HCT116 (cell line): Measurements from ENCODE around the gene ERBB4. TPM values are rescaled to one million over a fixed set of nuclear protein-coding genes. Genes with fewer than 3 reads are reported as not detected.

ENCODE experiments used
- ATAC-seq: fragments of 200-7000 bp; cut with Tn5 transposase; 2 replicates; pipeline ENCODE4 v1.9.1; 2020; ENCODE audit warnings: mild to moderate bottlenecking, moderate library complexity
- BruUV-seq: library from RNA; stranded (reverse); fragments of 400-500 nt; replicated peaks from 2 replicates; lab custom pipeline; 2021; lab: Mats Ljungman, UMichigan
- CTCF ChIA-PET: fragments of 300-600 bp; sonication (Branson Sonifier 250); formaldehyde crosslinking; loops from one replicate; lab custom pipeline; 2021; ENCODE audit warnings: antibody characterized with exemption; lab: Charles Lee
- POLR2A ChIA-PET: fragments of 300-600, 350-600 bp; sonication (Branson Sonifier 250); formaldehyde crosslinking; loops from one replicate; lab custom pipeline; 2021; ENCODE audit warnings: antibody characterized with exemption; lab: Charles Lee
- RAD21 ChIA-PET, 2 experiments: fragments of 300-600 bp; sonication (Branson Sonifier 250); formaldehyde crosslinking; loops; one replicate each; lab custom pipeline; 2023; ENCODE audit warnings: low total read pairs in 2 of 2; ENCODE audit not compliant: uncharacterized antibody in 2 of 2, unreplicated experiment in 2 of 2, low non-redundant PET in 1 of 2; lab: Charles Lee
- DNase-seq: peaks from one replicate; pipeline ENCODE4 v3.0.0-alpha.2; 2010; ENCODE audit warnings: low read depth, low spot score
- H2AFZ ChIP-seq: fragments of 200-600 bp; shearing (Covaris generic), sonication (generic); 2 replicates; pipeline ENCODE4 v1.6.1; 2017; ENCODE audit warnings: low read depth, mixed run types, mixed read lengths, antibody characterized with exemption, low read length; ENCODE audit not compliant: poor library complexity, severe bottlenecking
- H3K27ac ChIP-seq: 2 replicates; pipeline ENCODE4 v1.5.1; 2012; ENCODE audit warnings: low read depth, low read length
- H3K27me3 ChIP-seq: fragments of 200-600 bp; sonication (generic); 2 replicates; pipeline ENCODE4 v1.6.1; 2016; ENCODE audit warnings: mixed run types, low read length, mixed read lengths; ENCODE audit not compliant: insufficient read depth
- H3K36me3 ChIP-seq, 2 experiments: fragments of 200-500 bp in 1 of 2; fragments of 200-600 bp in 1 of 2; sonication (Bioruptor generic) in 1 of 2; sonication (generic) in 1 of 2; 2 replicates each; pipeline versions ENCODE4 v1.5.1 to v1.6.1; 2014 to 2016; ENCODE audit warnings: low read length in 2 of 2, inconsistent platforms in 1 of 2, mixed read lengths in 1 of 2, mixed run types in 1 of 2; ENCODE audit not compliant: insufficient read depth in 2 of 2, control insufficient read depth in 1 of 2
- H3K4me1 ChIP-seq, 2 experiments: fragments of 200-600 bp in 1 of 2; sonication (generic) in 1 of 2; 2 replicates each; pipeline versions ENCODE4 v1.5.1 to v1.6.1; 2012 to 2017; ENCODE audit warnings: low read length in 2 of 2, inconsistent platforms in 1 of 2, mild to moderate bottlenecking in 1 of 2, mixed read lengths in 1 of 2, mixed run types in 1 of 2, moderate library complexity in 1 of 2; ENCODE audit not compliant: insufficient read depth in 2 of 2, control insufficient read depth in 1 of 2
- H3K4me2 ChIP-seq: fragments of 200-600 bp; sonication (generic); 2 replicates; pipeline ENCODE4 v1.6.1; 2017; ENCODE audit warnings: mixed run types, low read length, mixed read lengths
- H3K4me3 ChIP-seq, 2 experiments: fragments of 200-600 bp in 1 of 2; sonication (generic) in 1 of 2; replicated peaks in 1 of 2; 2 replicates each; pipeline ENCODE4 v1.5.1; 2011 to 2016; ENCODE audit warnings: low read length in 2 of 2, control low read depth in 1 of 2, low read depth in 1 of 2, mild to moderate bottlenecking in 1 of 2, mixed read lengths in 1 of 2, mixed run types in 1 of 2
- H3K79me2 ChIP-seq: fragments of 200-600 bp; sonication (generic); 2 replicates; pipeline ENCODE4 v1.6.1; 2017; ENCODE audit warnings: mild to moderate bottlenecking, mixed run types, low read length, moderate library complexity, mixed read lengths; ENCODE audit not compliant: insufficient read depth
- H3K9ac ChIP-seq: fragments of 200-600 bp; sonication (generic); 2 replicates; pipeline ENCODE4 v1.6.1; 2016; ENCODE audit warnings: low read length, mixed read lengths
- H3K9me2 ChIP-seq: fragments of 200-600 bp; sonication (generic), shearing (Covaris generic); 2 replicates; pipeline ENCODE4 v1.6.1; 2017; ENCODE audit warnings: mixed run types, mild to moderate bottlenecking, moderate library complexity; ENCODE audit not compliant: insufficient read depth
- H3K9me3 ChIP-seq, 2 experiments: fragments of 200-500 bp in 1 of 2; fragments of 200-600 bp in 1 of 2; sonication (Bioruptor generic) in 1 of 2; sonication (generic) in 1 of 2; 2 replicates each; pipeline ENCODE4 v1.6.1; 2014 to 2017; ENCODE audit warnings: low read length in 2 of 2, mixed read lengths in 2 of 2, inconsistent platforms in 1 of 2, low read depth in 1 of 2, mild to moderate bottlenecking in 1 of 2, mixed run types in 1 of 2, moderate library complexity in 1 of 2; ENCODE audit not compliant: control insufficient read depth in 1 of 2, insufficient read depth in 1 of 2
- H4K20me1 ChIP-seq: fragments of 200-600 bp; sonication (generic), shearing (Covaris generic); 2 replicates; pipeline ENCODE4 v1.6.1; 2017; ENCODE audit warnings: mixed run types, mild to moderate bottlenecking, moderate library complexity; ENCODE audit not compliant: insufficient read depth
- CBX3 ChIP-seq: IDR thresholded peaks from 2 replicates; pipeline ENCODE4 v1.6.1; 2012; ENCODE audit warnings: low read depth
- CEBPB ChIP-seq: IDR thresholded peaks from 2 replicates; pipeline ENCODE4 v1.6.1; 2012; ENCODE audit warnings: low read depth
- EGR1 ChIP-seq: IDR thresholded peaks from 2 replicates; pipeline ENCODE4 v1.6.1; 2012; ENCODE audit warnings: low read depth
- ELF1 ChIP-seq: IDR thresholded peaks from 2 replicates; pipeline ENCODE4 v1.6.1; 2012; ENCODE audit warnings: low read depth, borderline replicate concordance
- FOSL1 ChIP-seq: IDR thresholded peaks from 2 replicates; pipeline ENCODE4 v1.6.1; 2012; ENCODE audit warnings: low read depth
- JUND ChIP-seq: IDR thresholded peaks from 2 replicates; pipeline ENCODE4 v1.6.1; 2012
- MAX ChIP-seq: IDR thresholded peaks from 2 replicates; pipeline ENCODE4 v1.6.1; 2012
- POLR2A ChIP-seq: IDR thresholded peaks from 2 replicates; pipeline ENCODE4 v1.7.0; 2011; ENCODE audit warnings: borderline replicate concordance; ENCODE audit not compliant: insufficient read depth, insufficient read length; ENCODE audit errors: extremely low read depth
- RAD21 ChIP-seq: IDR thresholded peaks from 2 replicates; pipeline ENCODE4 v1.6.1; 2012; ENCODE audit warnings: low read depth, mild to moderate bottlenecking
- SIN3A ChIP-seq: IDR thresholded peaks from 2 replicates; pipeline ENCODE4 v1.6.1; 2012; ENCODE audit warnings: low read depth
- SP1 ChIP-seq: IDR thresholded peaks from 2 replicates; pipeline ENCODE4 v1.6.1; 2012; ENCODE audit warnings: low read depth
- SRF ChIP-seq: IDR thresholded peaks from 2 replicates; pipeline ENCODE4 v1.6.1; 2012; ENCODE audit warnings: low read depth
- ZFX ChIP-seq: fragments of 450-650 bp; IDR thresholded peaks from 2 replicates; pipeline ENCODE4 v1.6.1; 2017
- ZNF274 ChIP-seq: fragments of 200-500 bp; sonication (Bioruptor generic); IDR thresholded peaks from 2 replicates; pipeline ENCODE4 v1.6.1; 2014; ENCODE audit warnings: mild to moderate bottlenecking, low read depth, low read length, inconsistent platforms
- intact Hi-C: fragments of 100-400 bp; cut with micrococcal nuclease; formaldehyde crosslinking; loops from 2 replicates; pipeline ENCODE4 v1.10.0; 2022
- total RNA-seq: library from RNA; stranded (reverse); gene quantifications from one replicate; pipeline ENCODE4 v1.2.1, GENCODE V29; 2021; ENCODE audit not compliant: unreplicated experiment
- TF ChIP-seq, protein P1 (sequence below): IDR thresholded peaks from 2 replicates; pipeline ENCODE4 v1.6.1; 2012
- TF ChIP-seq, protein P2 (sequence below): IDR thresholded peaks from 2 replicates; pipeline ENCODE4 v1.6.1; 2011; ENCODE audit warnings: mild to moderate bottlenecking, low read length, moderate library complexity; ENCODE audit not compliant: insufficient replicate concordance; ENCODE audit errors: extremely low read depth
- TF ChIP-seq, protein P3 (sequence below), 3 experiments: fragments of 200-600 bp in 1 of 3; sonication (generic) in 1 of 3; IDR thresholded peaks in 2 of 3; conservative IDR thresholded peaks in 1 of 3; 2 replicates each; pipeline ENCODE4 v1.5.1; 2012 to 2017; ENCODE audit warnings: low read depth in 2 of 3, low read length in 2 of 3, antibody characterized with exemption in 1 of 3, borderline replicate concordance in 1 of 3, control low read depth in 1 of 3, mild to moderate bottlenecking in 1 of 3, mixed read lengths in 1 of 3, mixed run types in 1 of 3, moderate library complexity in 1 of 3; ENCODE audit not compliant: insufficient read depth in 1 of 3

Gene ERBB4
- total RNA-seq, 1 experiment from 2014 or later = 0.10 TPM

DNA sequence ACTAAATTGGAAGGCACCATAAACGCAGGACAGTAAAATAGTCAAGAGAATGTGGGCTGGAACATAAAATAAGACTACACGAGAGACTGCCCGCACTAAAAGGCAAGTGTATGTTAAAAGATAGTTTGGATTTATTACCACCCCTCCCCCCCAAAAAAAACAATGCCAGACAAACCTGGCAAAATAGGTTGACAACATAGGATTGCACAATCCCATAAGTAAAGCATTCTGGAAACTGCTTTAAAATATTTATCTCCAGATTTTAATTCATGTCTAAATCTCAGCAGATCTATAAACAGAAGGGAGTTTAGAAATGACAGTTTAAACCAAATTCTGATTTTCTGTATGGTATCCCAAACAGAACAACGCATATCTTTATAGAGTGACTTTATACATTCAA lies 455.1 kb downstream of the ERBB4 start:
- ChIA-PET CTCF (no interaction called here), POLR2A (no interaction called here), RAD21 (no interaction called here)
- H3K4me3 ChIP-seq = no peak overlapping the region
- H3K79me2 ChIP-seq = no peaks in the 10 kb centered on the region
- BruUV-seq = no TSS peak
- no peaks in the 10 kb centered on the region for H3K9me2 ChIP-seq
- TF ChIP-seq ZFX = no peak
- no peak for TF ChIP-seq JUND
- TF ChIP-seq POLR2A = no peak
- TF ChIP-seq, protein P1, sequence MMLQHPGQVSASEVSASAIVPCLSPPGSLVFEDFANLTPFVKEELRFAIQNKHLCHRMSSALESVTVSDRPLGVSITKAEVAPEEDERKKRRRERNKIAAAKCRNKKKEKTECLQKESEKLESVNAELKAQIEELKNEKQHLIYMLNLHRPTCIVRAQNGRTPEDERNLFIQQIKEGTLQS = no peak
- TF ChIP-seq EGR1 = no peak
- no peak for TF ChIP-seq ELF1
- no peak for TF ChIP-seq RAD21
- no peak overlapping the region for H3K27ac ChIP-seq
- no peak overlapping the region for H2AFZ ChIP-seq
- H3K27me3 ChIP-seq = no peaks in the 10 kb centered on the region
- no peak overlapping the region for H3K9ac ChIP-seq
- no peaks in the 10 kb centered on the region for H3K36me3 ChIP-seq
- no peaks in the 10 kb centered on the region for H3K9me3 ChIP-seq
- no peaks in the 10 kb centered on the region for H4K20me1 ChIP-seq
- no peak for DNase-seq
- ATAC-seq = no peak
- no peak overlapping the region for H3K4me2 ChIP-seq
- H3K4me1 ChIP-seq = no peaks in the 10 kb centered on the region
- intact Hi-C loops = no loop called here

DNA sequence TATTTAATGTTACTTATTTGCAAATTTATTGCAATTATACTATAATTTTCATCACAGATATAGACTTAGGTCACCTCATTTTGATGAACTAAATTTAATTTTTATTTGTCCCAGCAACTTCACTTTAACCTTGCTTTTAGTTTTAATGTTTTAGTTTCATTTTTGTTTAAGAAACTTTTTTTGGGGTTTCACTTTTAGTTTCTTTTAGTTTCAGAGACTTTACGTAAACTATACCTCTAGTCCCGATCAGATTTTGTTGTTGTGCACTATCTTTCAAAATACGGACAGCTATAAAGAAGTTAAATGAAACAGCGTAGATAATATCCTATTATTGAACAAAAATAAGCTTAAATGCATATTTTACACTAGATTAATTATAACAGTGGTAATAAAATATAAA lies 460.5 kb downstream of the ERBB4 start:
- Histone ChIP-seq H3K27me3 (no peaks in the 10 kb centered on the region), H3K9me3 (no peaks in the 10 kb centered on the region), H3K27ac (no peak overlapping the region), H3K79me2 (no peaks in the 10 kb centered on the region), H4K20me1 (no peaks in the 10 kb centered on the region), H3K4me3 (no peak overlapping the region), H2AFZ (no peak overlapping the region), H3K36me3 (no peaks in the 10 kb centered on the region), H3K9me2 (no peaks in the 10 kb centered on the region), H3K4me2 (no peak overlapping the region), H3K4me1 (no peaks in the 10 kb centered on the region), H3K9ac (no peak overlapping the region)
- BruUV-seq = no TSS peak
- POLR2A ChIA-PET = no interaction called here
- CTCF ChIA-PET = no interaction called here
- ATAC-seq (no peak), DNase-seq (no peak)
- RAD21 ChIA-PET = no interaction called here
- intact Hi-C loops = no loop called here
- TF ChIP-seq, protein P2, sequence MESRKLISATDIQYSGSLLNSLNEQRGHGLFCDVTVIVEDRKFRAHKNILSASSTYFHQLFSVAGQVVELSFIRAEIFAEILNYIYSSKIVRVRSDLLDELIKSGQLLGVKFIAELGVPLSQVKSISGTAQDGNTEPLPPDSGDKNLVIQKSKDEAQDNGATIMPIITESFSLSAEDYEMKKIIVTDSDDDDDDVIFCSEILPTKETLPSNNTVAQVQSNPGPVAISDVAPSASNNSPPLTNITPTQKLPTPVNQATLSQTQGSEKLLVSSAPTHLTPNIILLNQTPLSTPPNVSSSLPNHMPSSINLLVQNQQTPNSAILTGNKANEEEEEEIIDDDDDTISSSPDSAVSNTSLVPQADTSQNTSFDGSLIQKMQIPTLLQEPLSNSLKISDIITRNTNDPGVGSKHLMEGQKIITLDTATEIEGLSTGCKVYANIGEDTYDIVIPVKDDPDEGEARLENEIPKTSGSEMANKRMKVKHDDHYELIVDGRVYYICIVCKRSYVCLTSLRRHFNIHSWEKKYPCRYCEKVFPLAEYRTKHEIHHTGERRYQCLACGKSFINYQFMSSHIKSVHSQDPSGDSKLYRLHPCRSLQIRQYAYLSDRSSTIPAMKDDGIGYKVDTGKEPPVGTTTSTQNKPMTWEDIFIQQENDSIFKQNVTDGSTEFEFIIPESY = no peak
- TF ChIP-seq ELF1 (no peak), ZNF274 (no peak), SP1 (no peak), SRF (no peak), RAD21 (no peak), FOSL1 (no peak), CEBPB (no peak), JUND (no peak), SIN3A (no peak), ZFX (no peak), CBX3 (no peak), MAX (no peak)
- TF ChIP-seq, protein P1 = no peak
- TF ChIP-seq, protein P3, sequence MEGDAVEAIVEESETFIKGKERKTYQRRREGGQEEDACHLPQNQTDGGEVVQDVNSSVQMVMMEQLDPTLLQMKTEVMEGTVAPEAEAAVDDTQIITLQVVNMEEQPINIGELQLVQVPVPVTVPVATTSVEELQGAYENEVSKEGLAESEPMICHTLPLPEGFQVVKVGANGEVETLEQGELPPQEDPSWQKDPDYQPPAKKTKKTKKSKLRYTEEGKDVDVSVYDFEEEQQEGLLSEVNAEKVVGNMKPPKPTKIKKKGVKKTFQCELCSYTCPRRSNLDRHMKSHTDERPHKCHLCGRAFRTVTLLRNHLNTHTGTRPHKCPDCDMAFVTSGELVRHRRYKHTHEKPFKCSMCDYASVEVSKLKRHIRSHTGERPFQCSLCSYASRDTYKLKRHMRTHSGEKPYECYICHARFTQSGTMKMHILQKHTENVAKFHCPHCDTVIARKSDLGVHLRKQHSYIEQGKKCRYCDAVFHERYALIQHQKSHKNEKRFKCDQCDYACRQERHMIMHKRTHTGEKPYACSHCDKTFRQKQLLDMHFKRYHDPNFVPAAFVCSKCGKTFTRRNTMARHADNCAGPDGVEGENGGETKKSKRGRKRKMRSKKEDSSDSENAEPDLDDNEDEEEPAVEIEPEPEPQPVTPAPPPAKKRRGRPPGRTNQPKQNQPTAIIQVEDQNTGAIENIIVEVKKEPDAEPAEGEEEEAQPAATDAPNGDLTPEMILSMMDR (IDR thresholded peaks at IDR 0.05 in 2 of 3, conservative IDR thresholded peaks at IDR 0.05 in 1 of 3; ENCODE audit: borderline replicate concordance in 1 of 3, insufficient read depth in 1 of 3, low read depth in 2 of 3, low read length in 2 of 3) = no peak
